Measurements from ENCODE around the gene FBLN5.

DNA sequence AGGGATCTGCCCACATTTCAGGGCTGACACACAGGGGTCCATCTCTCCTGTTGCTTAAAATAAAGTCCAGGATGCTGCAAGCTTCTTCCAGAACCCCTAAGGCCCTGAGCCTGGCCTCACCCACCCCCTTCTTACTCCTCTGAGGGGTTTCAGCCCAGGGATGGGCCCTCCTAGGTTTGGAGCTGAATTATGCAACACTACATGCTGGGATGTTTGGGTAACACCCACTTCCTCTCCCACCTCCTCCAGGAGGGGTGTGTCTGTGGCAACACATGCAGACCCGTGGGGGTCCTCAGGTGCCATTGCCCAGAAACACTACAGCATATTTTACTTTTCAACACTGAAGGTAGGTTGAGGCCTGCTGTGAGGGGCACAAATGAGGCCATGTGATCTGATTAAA, 5.4 kb downstream of the FBLN5 start:
- no peak for TF ChIP-seq POLR2A (IDR thresholded peaks at IDR 0.05)
- TF ChIP-seq, protein P1, sequence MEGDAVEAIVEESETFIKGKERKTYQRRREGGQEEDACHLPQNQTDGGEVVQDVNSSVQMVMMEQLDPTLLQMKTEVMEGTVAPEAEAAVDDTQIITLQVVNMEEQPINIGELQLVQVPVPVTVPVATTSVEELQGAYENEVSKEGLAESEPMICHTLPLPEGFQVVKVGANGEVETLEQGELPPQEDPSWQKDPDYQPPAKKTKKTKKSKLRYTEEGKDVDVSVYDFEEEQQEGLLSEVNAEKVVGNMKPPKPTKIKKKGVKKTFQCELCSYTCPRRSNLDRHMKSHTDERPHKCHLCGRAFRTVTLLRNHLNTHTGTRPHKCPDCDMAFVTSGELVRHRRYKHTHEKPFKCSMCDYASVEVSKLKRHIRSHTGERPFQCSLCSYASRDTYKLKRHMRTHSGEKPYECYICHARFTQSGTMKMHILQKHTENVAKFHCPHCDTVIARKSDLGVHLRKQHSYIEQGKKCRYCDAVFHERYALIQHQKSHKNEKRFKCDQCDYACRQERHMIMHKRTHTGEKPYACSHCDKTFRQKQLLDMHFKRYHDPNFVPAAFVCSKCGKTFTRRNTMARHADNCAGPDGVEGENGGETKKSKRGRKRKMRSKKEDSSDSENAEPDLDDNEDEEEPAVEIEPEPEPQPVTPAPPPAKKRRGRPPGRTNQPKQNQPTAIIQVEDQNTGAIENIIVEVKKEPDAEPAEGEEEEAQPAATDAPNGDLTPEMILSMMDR (IDR thresholded peaks at IDR 0.05): no peak
- TF ChIP-seq POLR2AphosphoS5 (IDR thresholded peaks at IDR 0.05; ENCODE audit: insufficient read depth in 1 of 2, low read depth in 1 of 2): no peak

Data from vagina (tissue), 2 donors.